SK-N-DZ (cell line): ENCODE measurements around the gene AMER3.

ENCODE experiments used
- DNase-seq: peaks from one replicate; pipeline ENCODE4 v3.0.0-alpha.2; 2015; ENCODE audit warnings: low spot score

AMER3 gene

GRCh38 chr2:130785466-130786055, 30.2 kb downstream of the AMER3 start:
- DNase-seq: no peak

GRCh38 chr2:130786076-130786475, 30.7 kb downstream of the AMER3 start:
- DNase-seq: no peak

- no peak for DNase-seq
Measured at GRCh38 chr2:130787841-130788240, 32.5 kb downstream of the AMER3 start.

- DNase-seq: no peak
Measured at GRCh38 chr2:130790312-130790711, 35.0 kb downstream of the AMER3 start.

- DNase-seq: no peak
Measured at GRCh38 chr2:130790804-130791616, 35.7 kb downstream of the AMER3 start.

GRCh38 chr2:130791617-130791939, 36.2 kb downstream of the AMER3 start:
- no peak for DNase-seq

- DNase-seq: no peak
Measured at GRCh38 chr2:130795431-130795830, 40.1 kb downstream of the AMER3 start.

GRCh38 chr2:130796290-130796689, 41.0 kb downstream of the AMER3 start:
- no peak for DNase-seq

GRCh38 chr2:130797493-130798435, 42.4 kb downstream of the AMER3 start:
- peak; percentile 88 for DNase-seq

GRCh38 chr2:130798472-130799218, 43.3 kb downstream of the AMER3 start:
- peak; percentile 22 for DNase-seq

GRCh38 chr2:130799295-130799694, 44.0 kb downstream of the AMER3 start:
- DNase-seq: no peak

- no peak for DNase-seq
Measured at GRCh38 chr2:130805613-130806012, 50.3 kb downstream of the AMER3 start.

- no peak for DNase-seq
Measured at GRCh38 chr2:130806370-130806769, 51.0 kb downstream of the AMER3 start.

- DNase-seq: no peak
Measured at GRCh38 chr2:130807659-130808385, 52.5 kb downstream of the AMER3 start.

GRCh38 chr2:130808482-130809268, 53.3 kb downstream of the AMER3 start:
- DNase-seq: no peak

- DNase-seq: no peak
Measured at GRCh38 chr2:130810490-130810889, 55.1 kb downstream of the AMER3 start.

- DNase-seq: no peak
Measured at GRCh38 chr2:130813722-130814121, 58.4 kb downstream of the AMER3 start.

- DNase-seq: no peak
Measured at GRCh38 chr2:130814931-130815680, 59.8 kb downstream of the AMER3 start.
